ENCODE results near the gene VAV1. TPM values are rescaled to one million over a fixed set of nuclear protein-coding genes. Genes with fewer than 3 reads are reported as not detected.

VAV1 gene
- total and polyA plus RNA-seq, 9 of the 15 experiments (the other 6 are each of a cell fraction or from before 2014, with no cell fraction given) = 0.46 to 20.1 (median 11.1) TPM

DNA sequence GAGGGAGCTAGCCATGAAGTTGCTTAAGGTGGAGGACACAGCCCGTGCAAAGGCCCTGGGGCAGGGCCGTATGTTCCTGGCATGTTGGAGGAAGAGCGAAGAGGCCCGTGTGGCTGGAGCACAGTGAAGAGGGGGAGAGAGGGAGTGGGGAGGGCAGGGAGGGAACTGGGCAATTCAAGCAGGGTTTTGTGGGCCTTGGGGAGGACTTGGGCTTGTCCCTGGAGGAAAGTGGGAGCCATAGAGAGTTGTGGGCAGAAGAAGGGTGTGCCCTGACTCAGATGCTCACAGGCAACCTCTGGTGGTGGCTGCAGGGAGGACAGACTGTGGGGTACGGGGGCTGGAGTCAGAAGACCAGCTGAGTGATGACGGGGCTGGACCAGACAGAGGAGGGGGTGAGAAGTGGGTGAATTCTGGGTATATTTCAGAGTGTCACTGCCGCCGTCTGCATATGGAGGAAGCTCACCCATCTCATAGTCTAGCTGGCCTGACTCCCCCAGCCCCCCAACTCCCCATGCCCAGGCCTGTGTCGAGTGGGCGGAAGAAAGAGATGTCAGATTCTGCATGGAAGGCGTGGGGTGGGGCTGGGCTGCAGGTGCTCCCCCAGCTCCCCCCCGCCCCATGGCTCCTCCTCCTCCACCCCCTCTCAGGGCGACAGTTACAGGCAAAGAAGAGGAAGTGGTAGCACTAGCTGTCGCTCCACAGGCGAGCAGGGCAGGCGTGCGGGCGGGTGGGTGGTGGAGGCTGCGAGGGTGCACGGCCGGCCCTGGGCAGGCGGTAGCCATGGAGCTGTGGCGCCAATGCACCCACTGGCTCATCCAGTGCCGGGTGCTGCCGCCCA is at the start of gene VAV1 (continued):
- TF ChIP-seq RFX1 (IDR thresholded peaks at IDR 0.05) = no peak
- no peak for TF ChIP-seq CXXC5 (CRISPR knock-in tag; IDR thresholded peaks at IDR 0.05)
- TF ChIP-seq, protein P1, sequence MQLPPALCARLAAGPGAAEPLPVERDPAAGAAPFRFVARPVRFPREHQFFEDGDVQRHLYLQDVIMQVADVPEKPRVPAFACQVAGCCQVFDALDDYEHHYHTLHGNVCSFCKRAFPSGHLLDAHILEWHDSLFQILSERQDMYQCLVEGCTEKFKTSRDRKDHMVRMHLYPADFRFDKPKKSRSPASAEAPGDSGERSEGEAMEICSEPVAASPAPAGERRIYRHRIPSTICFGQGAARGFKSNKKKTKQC (CRISPR knock-in tag; IDR thresholded peaks at IDR 0.05) = no peak
- no peak for TF ChIP-seq KAT2B (IDR thresholded peaks at IDR 0.05; ENCODE audit: low read depth, low read length)
- TF ChIP-seq TFAM (CRISPR knock-in tag; conservative IDR thresholded peaks at IDR 0.05) = no peak
- TF ChIP-seq PML (IDR thresholded peaks at IDR 0.05; ENCODE audit: low read length) = no peak
- no peak for TF ChIP-seq TCF7L2 (IDR thresholded peaks at IDR 0.05; ENCODE audit: low read depth, low read length)
- no peak for TF ChIP-seq ZNF165 (CRISPR knock-in tag; IDR thresholded peaks at IDR 0.05; ENCODE audit: borderline replicate concordance)
- TF ChIP-seq PHF8 (IDR thresholded peaks at IDR 0.05; ENCODE audit: borderline replicate concordance, low read length) = peak; percentile 81; the same call in 1 of the 2 replicates
- no peak for TF ChIP-seq RB1 (IDR thresholded peaks at IDR 0.05; ENCODE audit: low read depth)
- TF ChIP-seq ZNF23 (CRISPR knock-in tag; IDR thresholded peaks at IDR 0.05) = no peak
- no peak for TF ChIP-seq NELFE (IDR thresholded peaks at IDR 0.05; ENCODE audit: insufficient read depth, insufficient read length)
- TF ChIP-seq, protein P2, sequence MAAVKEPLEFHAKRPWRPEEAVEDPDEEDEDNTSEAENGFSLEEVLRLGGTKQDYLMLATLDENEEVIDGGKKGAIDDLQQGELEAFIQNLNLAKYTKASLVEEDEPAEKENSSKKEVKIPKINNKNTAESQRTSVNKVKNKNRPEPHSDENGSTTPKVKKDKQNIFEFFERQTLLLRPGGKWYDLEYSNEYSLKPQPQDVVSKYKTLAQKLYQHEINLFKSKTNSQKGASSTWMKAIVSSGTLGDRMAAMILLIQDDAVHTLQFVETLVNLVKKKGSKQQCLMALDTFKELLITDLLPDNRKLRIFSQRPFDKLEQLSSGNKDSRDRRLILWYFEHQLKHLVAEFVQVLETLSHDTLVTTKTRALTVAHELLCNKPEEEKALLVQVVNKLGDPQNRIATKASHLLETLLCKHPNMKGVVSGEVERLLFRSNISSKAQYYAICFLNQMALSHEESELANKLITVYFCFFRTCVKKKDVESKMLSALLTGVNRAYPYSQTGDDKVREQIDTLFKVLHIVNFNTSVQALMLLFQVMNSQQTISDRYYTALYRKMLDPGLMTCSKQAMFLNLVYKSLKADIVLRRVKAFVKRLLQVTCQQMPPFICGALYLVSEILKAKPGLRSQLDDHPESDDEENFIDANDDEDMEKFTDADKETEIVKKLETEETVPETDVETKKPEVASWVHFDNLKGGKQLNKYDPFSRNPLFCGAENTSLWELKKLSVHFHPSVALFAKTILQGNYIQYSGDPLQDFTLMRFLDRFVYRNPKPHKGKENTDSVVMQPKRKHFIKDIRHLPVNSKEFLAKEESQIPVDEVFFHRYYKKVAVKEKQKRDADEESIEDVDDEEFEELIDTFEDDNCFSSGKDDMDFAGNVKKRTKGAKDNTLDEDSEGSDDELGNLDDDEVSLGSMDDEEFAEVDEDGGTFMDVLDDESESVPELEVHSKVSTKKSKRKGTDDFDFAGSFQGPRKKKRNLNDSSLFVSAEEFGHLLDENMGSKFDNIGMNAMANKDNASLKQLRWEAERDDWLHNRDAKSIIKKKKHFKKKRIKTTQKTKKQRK (IDR thresholded peaks at IDR 0.05; ENCODE audit: borderline replicate concordance, low read depth, low read length) = no peak
- no peak for TF ChIP-seq TAF15 (IDR thresholded peaks at IDR 0.05; ENCODE audit: low read depth, low read length)
- TF ChIP-seq NR4A1 (CRISPR knock-in tag; IDR thresholded peaks at IDR 0.05) = no peak
- TF ChIP-seq NR4A1 (tag; IDR thresholded peaks at IDR 0.05) = no peak
- no peak for TF ChIP-seq ZNF121 (CRISPR knock-in tag; conservative IDR thresholded peaks at IDR 0.05)
- TF ChIP-seq WHSC1 (IDR thresholded peaks at IDR 0.05; ENCODE audit: low read length) = no peak
- TF ChIP-seq, protein P3, sequence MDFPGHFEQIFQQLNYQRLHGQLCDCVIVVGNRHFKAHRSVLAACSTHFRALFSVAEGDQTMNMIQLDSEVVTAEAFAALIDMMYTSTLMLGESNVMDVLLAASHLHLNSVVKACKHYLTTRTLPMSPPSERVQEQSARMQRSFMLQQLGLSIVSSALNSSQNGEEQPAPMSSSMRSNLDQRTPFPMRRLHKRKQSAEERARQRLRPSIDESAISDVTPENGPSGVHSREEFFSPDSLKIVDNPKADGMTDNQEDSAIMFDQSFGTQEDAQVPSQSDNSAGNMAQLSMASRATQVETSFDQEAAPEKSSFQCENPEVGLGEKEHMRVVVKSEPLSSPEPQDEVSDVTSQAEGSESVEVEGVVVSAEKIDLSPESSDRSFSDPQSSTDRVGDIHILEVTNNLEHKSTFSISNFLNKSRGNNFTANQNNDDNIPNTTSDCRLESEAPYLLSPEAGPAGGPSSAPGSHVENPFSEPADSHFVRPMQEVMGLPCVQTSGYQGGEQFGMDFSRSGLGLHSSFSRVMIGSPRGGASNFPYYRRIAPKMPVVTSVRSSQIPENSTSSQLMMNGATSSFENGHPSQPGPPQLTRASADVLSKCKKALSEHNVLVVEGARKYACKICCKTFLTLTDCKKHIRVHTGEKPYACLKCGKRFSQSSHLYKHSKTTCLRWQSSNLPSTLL (IDR thresholded peaks at IDR 0.05) = no peak
- no peak for TF ChIP-seq EZH2 (IDR thresholded peaks at IDR 0.05; ENCODE audit: borderline replicate concordance, low read depth, low read length)
- peak; percentile 72; the same call in 1 of the 2 replicates for TF ChIP-seq ZFX (CRISPR knock-in tag; IDR thresholded peaks at IDR 0.05)
- TF ChIP-seq MCM3 (IDR thresholded peaks at IDR 0.05) = no peak
- TF ChIP-seq JUNB (CRISPR knock-in tag; conservative IDR thresholded peaks at IDR 0.05) = no peak
- no peak for TF ChIP-seq MEF2A (IDR thresholded peaks at IDR 0.05; ENCODE audit: control insufficient read depth, low read depth, low read length)

Measured in K562 (cell line).